ENCODE results near the gene C17orf107. TPM values are rescaled to one million over a fixed set of nuclear protein-coding genes. Genes with fewer than 3 reads are reported as not detected.

The C17orf107 gene
- polyA plus RNA-seq, 1 donor from 2014 or later = 0.45 TPM

DNA sequence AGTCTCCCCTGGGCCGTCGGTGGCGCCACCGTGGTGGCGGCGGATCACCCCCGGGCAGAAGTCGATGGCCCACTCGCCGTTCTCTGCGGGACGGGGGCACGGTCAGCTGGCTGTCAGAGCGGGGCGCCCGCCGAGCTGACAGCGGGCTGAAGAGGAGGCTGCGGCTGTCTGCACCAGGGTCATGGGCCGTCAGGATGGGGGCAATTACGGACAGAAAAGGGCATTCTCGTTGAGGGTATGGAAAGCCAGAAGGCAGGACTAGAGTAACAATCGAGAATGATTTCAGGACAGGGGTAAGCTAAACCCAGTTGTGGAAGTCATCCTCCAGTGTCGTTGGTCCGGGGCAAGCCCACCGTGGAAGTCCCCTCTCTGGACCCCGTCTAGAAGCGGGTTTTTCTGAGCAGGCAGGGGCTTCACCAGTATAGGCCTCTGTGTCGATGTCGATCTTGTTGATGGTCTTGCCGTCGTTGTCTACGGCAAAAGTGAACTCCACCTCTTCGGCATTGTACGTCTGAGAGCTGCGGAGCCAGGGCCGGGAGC is 1.8 kb downstream of the C17orf107 start:
- no peak overlapping the region for H2AFZ ChIP-seq (ENCODE audit: low read depth, low read length)
- H3K9me3 ChIP-seq (ENCODE audit: low read length) = no peaks in the 10 kb centered on the region
- no peak overlapping the region for H3K4me2 ChIP-seq (ENCODE audit: low read length)
- H3K36me3 ChIP-seq (ENCODE audit: insufficient read depth, low read length) = no peaks in the 10 kb centered on the region
- H3K27ac ChIP-seq (ENCODE audit: low read length) = no peak overlapping the region
- H4K20me1 ChIP-seq (ENCODE audit: insufficient read depth) = no peaks in the 10 kb centered on the region
- H3K4me3 ChIP-seq (ENCODE audit: low read length) = no peak overlapping the region
- H3F3A ChIP-seq (ENCODE audit: insufficient read depth, low read length, poor library complexity, severe bottlenecking) = no peaks in the 10 kb centered on the region
- H3K27me3 ChIP-seq (ENCODE audit: insufficient read depth, low read depth, low read length) = no peaks in the 10 kb centered on the region
- H3K9me2 ChIP-seq (ENCODE audit: insufficient read depth, low read length) = no peaks in the 10 kb centered on the region
- H3K79me2 ChIP-seq (replicated peaks; ENCODE audit: insufficient read depth, low read length) = no peaks in the 10 kb centered on the region
- H3K9ac ChIP-seq (ENCODE audit: low read length) = no peak overlapping the region
- TF ChIP-seq, protein P1, sequence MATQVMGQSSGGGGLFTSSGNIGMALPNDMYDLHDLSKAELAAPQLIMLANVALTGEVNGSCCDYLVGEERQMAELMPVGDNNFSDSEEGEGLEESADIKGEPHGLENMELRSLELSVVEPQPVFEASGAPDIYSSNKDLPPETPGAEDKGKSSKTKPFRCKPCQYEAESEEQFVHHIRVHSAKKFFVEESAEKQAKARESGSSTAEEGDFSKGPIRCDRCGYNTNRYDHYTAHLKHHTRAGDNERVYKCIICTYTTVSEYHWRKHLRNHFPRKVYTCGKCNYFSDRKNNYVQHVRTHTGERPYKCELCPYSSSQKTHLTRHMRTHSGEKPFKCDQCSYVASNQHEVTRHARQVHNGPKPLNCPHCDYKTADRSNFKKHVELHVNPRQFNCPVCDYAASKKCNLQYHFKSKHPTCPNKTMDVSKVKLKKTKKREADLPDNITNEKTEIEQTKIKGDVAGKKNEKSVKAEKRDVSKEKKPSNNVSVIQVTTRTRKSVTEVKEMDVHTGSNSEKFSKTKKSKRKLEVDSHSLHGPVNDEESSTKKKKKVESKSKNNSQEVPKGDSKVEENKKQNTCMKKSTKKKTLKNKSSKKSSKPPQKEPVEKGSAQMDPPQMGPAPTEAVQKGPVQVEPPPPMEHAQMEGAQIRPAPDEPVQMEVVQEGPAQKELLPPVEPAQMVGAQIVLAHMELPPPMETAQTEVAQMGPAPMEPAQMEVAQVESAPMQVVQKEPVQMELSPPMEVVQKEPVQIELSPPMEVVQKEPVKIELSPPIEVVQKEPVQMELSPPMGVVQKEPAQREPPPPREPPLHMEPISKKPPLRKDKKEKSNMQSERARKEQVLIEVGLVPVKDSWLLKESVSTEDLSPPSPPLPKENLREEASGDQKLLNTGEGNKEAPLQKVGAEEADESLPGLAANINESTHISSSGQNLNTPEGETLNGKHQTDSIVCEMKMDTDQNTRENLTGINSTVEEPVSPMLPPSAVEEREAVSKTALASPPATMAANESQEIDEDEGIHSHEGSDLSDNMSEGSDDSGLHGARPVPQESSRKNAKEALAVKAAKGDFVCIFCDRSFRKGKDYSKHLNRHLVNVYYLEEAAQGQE (IDR thresholded peaks at IDR 0.05; ENCODE audit: borderline replicate concordance) = no peak
- TF ChIP-seq RAD21 (conservative IDR thresholded peaks at IDR 0.05) = no peak
- no peak for TF ChIP-seq EZH2 (IDR thresholded peaks at IDR 0.05; ENCODE audit: borderline replicate concordance, insufficient read depth, low read length, poor library complexity, severe bottlenecking)
- TF ChIP-seq TAF1 (IDR thresholded peaks at IDR 0.05; ENCODE audit: low read depth) = no peak
- TF ChIP-seq, protein P2, sequence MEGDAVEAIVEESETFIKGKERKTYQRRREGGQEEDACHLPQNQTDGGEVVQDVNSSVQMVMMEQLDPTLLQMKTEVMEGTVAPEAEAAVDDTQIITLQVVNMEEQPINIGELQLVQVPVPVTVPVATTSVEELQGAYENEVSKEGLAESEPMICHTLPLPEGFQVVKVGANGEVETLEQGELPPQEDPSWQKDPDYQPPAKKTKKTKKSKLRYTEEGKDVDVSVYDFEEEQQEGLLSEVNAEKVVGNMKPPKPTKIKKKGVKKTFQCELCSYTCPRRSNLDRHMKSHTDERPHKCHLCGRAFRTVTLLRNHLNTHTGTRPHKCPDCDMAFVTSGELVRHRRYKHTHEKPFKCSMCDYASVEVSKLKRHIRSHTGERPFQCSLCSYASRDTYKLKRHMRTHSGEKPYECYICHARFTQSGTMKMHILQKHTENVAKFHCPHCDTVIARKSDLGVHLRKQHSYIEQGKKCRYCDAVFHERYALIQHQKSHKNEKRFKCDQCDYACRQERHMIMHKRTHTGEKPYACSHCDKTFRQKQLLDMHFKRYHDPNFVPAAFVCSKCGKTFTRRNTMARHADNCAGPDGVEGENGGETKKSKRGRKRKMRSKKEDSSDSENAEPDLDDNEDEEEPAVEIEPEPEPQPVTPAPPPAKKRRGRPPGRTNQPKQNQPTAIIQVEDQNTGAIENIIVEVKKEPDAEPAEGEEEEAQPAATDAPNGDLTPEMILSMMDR (IDR thresholded peaks at IDR 0.05; ENCODE audit: poor library complexity, severe bottlenecking) = no peak
- no peak for TF ChIP-seq MXI1 (conservative IDR thresholded peaks at IDR 0.05; ENCODE audit: poor library complexity, severe bottlenecking)
- no peak for TF ChIP-seq EP300 (conservative IDR thresholded peaks at IDR 0.05; ENCODE audit: poor library complexity, severe bottlenecking)
- no peak for TF ChIP-seq SMC3 (conservative IDR thresholded peaks at IDR 0.05; ENCODE audit: poor library complexity)

DNA sequence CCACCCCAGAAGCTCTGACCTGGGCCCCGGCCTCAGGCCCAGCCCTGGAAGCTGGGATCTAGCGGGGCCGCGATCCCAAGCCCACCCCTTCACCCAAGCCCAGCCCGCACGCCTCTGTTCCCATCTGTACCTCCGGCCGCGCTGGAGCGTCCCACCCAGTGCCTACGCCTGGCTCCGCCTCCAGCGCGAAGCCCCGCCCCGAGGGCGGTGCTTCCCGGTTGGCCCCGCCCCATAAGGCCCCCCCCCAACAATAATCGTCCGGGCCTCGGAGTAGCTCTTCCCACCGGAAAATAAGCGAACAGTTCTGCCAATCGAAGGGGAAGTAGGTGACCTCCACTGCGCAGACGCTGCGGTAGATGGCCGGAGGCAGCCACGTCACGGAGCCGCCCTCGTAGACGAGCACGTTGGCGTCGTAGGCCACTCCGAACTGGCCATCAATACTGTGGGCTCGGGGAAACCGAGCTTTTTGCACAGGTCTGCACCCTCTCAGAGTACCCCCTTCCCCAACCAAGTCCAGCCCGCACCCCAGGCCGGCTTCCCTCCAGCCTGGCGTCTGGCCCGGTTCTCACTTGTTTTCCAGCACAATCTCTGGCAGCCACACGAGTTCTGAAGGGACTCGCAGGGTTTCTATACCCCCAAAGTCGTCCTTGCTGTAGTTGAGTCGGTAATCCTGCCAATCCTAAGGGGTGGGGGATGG is 2.5 kb downstream of the C17orf107 start:
- Histone ChIP-seq H3K9me2 (ENCODE audit: insufficient read depth, low read length) (no peaks in the 10 kb centered on the region), H3K9me3 (ENCODE audit: low read length) (no peaks in the 10 kb centered on the region), H3K79me2 (replicated peaks; ENCODE audit: insufficient read depth, low read length) (no peaks in the 10 kb centered on the region), H3K36me3 (ENCODE audit: insufficient read depth, low read length) (no peaks in the 10 kb centered on the region), H3K4me3 (ENCODE audit: low read length) (no peak overlapping the region), H3K27me3 (ENCODE audit: insufficient read depth, low read depth, low read length) (no peaks in the 10 kb centered on the region), H3K9ac (ENCODE audit: low read length) (no peak overlapping the region), H3K4me2 (ENCODE audit: low read length) (no peak overlapping the region), H4K20me1 (ENCODE audit: insufficient read depth) (no peaks in the 10 kb centered on the region), H3F3A (ENCODE audit: insufficient read depth, low read length, poor library complexity, severe bottlenecking) (no peaks in the 10 kb centered on the region), H2AFZ (ENCODE audit: low read depth, low read length) (no peak overlapping the region), H3K27ac (ENCODE audit: low read length) (no peak overlapping the region)
- TF ChIP-seq MXI1 (conservative IDR thresholded peaks at IDR 0.05; ENCODE audit: poor library complexity, severe bottlenecking) = no peak
- TF ChIP-seq, protein P1 (IDR thresholded peaks at IDR 0.05; ENCODE audit: borderline replicate concordance) = no peak
- no peak for TF ChIP-seq RAD21 (conservative IDR thresholded peaks at IDR 0.05)
- no peak for TF ChIP-seq SMC3 (conservative IDR thresholded peaks at IDR 0.05; ENCODE audit: poor library complexity)
- no peak for TF ChIP-seq EZH2 (IDR thresholded peaks at IDR 0.05; ENCODE audit: borderline replicate concordance, insufficient read depth, low read length, poor library complexity, severe bottlenecking)

All from neural cell (in vitro differentiated cells).